Mesenchymal stem cell (in vitro differentiated cells and primary cell): ENCODE data around the gene NEK1.

Source experiments
- DNase-seq: peaks from one replicate; pipeline ENCODE4 v3.0.0-alpha.2; 2013
- H2AFZ ChIP-seq: one replicate; pipeline ENCODE4 v1.6.1; 2013; ENCODE audit warnings: low read depth, mild to moderate bottlenecking, control low read depth, inconsistent platforms, low read length, moderate library complexity
- H2AK5ac ChIP-seq: 2 replicates; pipeline ENCODE4 v1.6.1; 2013; ENCODE audit warnings: low read length, moderate library complexity, mild to moderate bottlenecking, inconsistent platforms; ENCODE audit not compliant: severe bottlenecking
- H2BK120ac ChIP-seq: one replicate; pipeline ENCODE4 v1.6.1; 2013; ENCODE audit warnings: low read depth, mild to moderate bottlenecking, inconsistent platforms, low read length, moderate library complexity
- H2BK12ac ChIP-seq, 2 experiments: one replicate each; pipeline ENCODE4 v1.6.1; 2013; ENCODE audit warnings: inconsistent platforms in 2 of 2, low read length in 2 of 2, mild to moderate bottlenecking in 2 of 2, moderate library complexity in 2 of 2, control low read depth in 1 of 2
- H2BK15ac ChIP-seq: one replicate; pipeline ENCODE4 v1.6.1; 2013; ENCODE audit warnings: mild to moderate bottlenecking, low read depth, inconsistent platforms; ENCODE audit not compliant: poor library complexity, severe bottlenecking
- H2BK5ac ChIP-seq: 2 replicates; pipeline ENCODE4 v1.6.1; 2013; ENCODE audit warnings: low read depth, mild to moderate bottlenecking, low read length, control low read depth, inconsistent platforms; ENCODE audit not compliant: poor library complexity, severe bottlenecking
- H3K14ac ChIP-seq, 2 experiments: one replicate each; pipeline ENCODE4 v1.6.1; 2013; ENCODE audit warnings: inconsistent platforms in 2 of 2, low read length in 2 of 2, control low read depth in 1 of 2, mild to moderate bottlenecking in 1 of 2, moderate library complexity in 1 of 2
- H3K18ac ChIP-seq, 2 experiments: one replicate each; pipeline ENCODE4 v1.6.1; 2013; ENCODE audit warnings: inconsistent platforms in 2 of 2, low read length in 2 of 2, control low read depth in 1 of 2, low read depth in 1 of 2, mild to moderate bottlenecking in 1 of 2
- H3K23ac ChIP-seq, 2 experiments: one replicate each; pipeline ENCODE4 v1.6.1; 2013; ENCODE audit warnings: inconsistent platforms in 2 of 2, low read length in 2 of 2, mild to moderate bottlenecking in 2 of 2, moderate library complexity in 2 of 2, control low read depth in 1 of 2
- H3K27ac ChIP-seq: 2 replicates; pipeline ENCODE4 v1.5.1; 2013; ENCODE audit warnings: mild to moderate bottlenecking, moderate library complexity, low read length, control low read depth, inconsistent platforms; ENCODE audit not compliant: poor library complexity, severe bottlenecking
- H3K27me3 ChIP-seq, 2 experiments: 2 replicates each; pipeline versions ENCODE4 v1.6.1 to v1.7.0; 2013; ENCODE audit warnings: low read length in 2 of 2, mild to moderate bottlenecking in 2 of 2, moderate library complexity in 2 of 2, control low read depth in 1 of 2, inconsistent platforms in 1 of 2; ENCODE audit not compliant: control insufficient read depth in 1 of 2, insufficient read depth in 1 of 2
- H3K36me3 ChIP-seq, 2 experiments: 2 replicates each; pipeline versions ENCODE4 v1.6.1 to v1.7.0; 2013; ENCODE audit warnings: low read length in 2 of 2, control low read depth in 1 of 2, inconsistent platforms in 1 of 2, low read depth in 1 of 2, mild to moderate bottlenecking in 1 of 2; ENCODE audit not compliant: insufficient read depth in 2 of 2, control insufficient read depth in 1 of 2
- H3K4ac ChIP-seq, 2 experiments: one replicate each; pipeline ENCODE4 v1.6.1; 2013; ENCODE audit warnings: inconsistent platforms in 2 of 2, low read length in 2 of 2, mild to moderate bottlenecking in 2 of 2, moderate library complexity in 2 of 2, control low read depth in 1 of 2, low read depth in 1 of 2
- H3K4me1 ChIP-seq: 2 replicates; pipeline ENCODE4 v1.6.1; 2013; ENCODE audit warnings: low read depth, low read length, control low read depth; ENCODE audit not compliant: control insufficient read depth, insufficient read depth
- H3K4me2 ChIP-seq: 2 replicates; pipeline ENCODE4 v1.6.1; 2013; ENCODE audit warnings: low read length, mild to moderate bottlenecking, inconsistent platforms; ENCODE audit not compliant: poor library complexity, severe bottlenecking
- H3K4me3 ChIP-seq, 2 experiments: 2 replicates each; pipeline versions ENCODE4 v1.5.1 to v1.7.0; 2013; ENCODE audit warnings: low read length in 2 of 2, mild to moderate bottlenecking in 2 of 2, control low read depth in 1 of 2, low read depth in 1 of 2; ENCODE audit not compliant: insufficient read depth in 1 of 2
- H3K79me1 ChIP-seq: replicated peaks from 2 replicates; pipeline ENCODE4 v1.6.1; 2013; ENCODE audit warnings: mild to moderate bottlenecking, control low read depth, low read length, inconsistent platforms; ENCODE audit not compliant: poor library complexity, severe bottlenecking
- H3K9ac ChIP-seq: 2 replicates; pipeline ENCODE4 v1.7.0; 2013; ENCODE audit warnings: mild to moderate bottlenecking, low read length, moderate library complexity
- H3K9me3 ChIP-seq: 2 replicates; pipeline ENCODE4 v1.7.0; 2013; ENCODE audit warnings: mild to moderate bottlenecking, low read length; ENCODE audit not compliant: control insufficient read depth
- H4K8ac ChIP-seq: one replicate; pipeline ENCODE4 v1.6.1; 2013; ENCODE audit warnings: inconsistent platforms, mild to moderate bottlenecking, low read length, moderate library complexity
- H4K91ac ChIP-seq: one replicate; pipeline ENCODE4 v1.6.1; 2013; ENCODE audit warnings: mild to moderate bottlenecking, low read length, inconsistent platforms
- WGBS: methylation state at CpG from one replicate; pipeline ENCODE4 v1.1.7; 2013; ENCODE audit warnings: mixed read lengths; 5-methylcytosine and 5-hydroxymethylcytosine counted together

NEK1 gene

GRCh38 chr4:169594560-169595195 is 17.7 kb downstream of the NEK1 start:
- Histone ChIP-seq H3K27ac (no peak overlapping the region), H2AFZ (no peak overlapping the region), H3K79me1 (no peaks in the 10 kb centered on the region), H3K9ac (no peak overlapping the region), H3K27me3 (no peaks in the 10 kb centered on the region), H2AK5ac (no peak overlapping the region), H3K36me3 (peaks cover 8 to 40% of the 10 kb centered on the region in 2 experiments), H3K14ac (no peak overlapping the region), H2BK5ac (no peak overlapping the region), H2BK15ac (no peak overlapping the region), H2BK12ac (no peak overlapping the region), H3K4me1 (no peaks in the 10 kb centered on the region), H3K18ac (no peak overlapping the region), H3K23ac (no peak overlapping the region), H3K4me3 (no peak overlapping the region), H3K9me3 (no peaks in the 10 kb centered on the region), H4K8ac (no peak overlapping the region), H4K91ac (no peak overlapping the region), H3K4me2 (no peak overlapping the region), H3K4ac (no peak overlapping the region), H2BK120ac (no peak overlapping the region)
- no peak for DNase-seq

DNA sequence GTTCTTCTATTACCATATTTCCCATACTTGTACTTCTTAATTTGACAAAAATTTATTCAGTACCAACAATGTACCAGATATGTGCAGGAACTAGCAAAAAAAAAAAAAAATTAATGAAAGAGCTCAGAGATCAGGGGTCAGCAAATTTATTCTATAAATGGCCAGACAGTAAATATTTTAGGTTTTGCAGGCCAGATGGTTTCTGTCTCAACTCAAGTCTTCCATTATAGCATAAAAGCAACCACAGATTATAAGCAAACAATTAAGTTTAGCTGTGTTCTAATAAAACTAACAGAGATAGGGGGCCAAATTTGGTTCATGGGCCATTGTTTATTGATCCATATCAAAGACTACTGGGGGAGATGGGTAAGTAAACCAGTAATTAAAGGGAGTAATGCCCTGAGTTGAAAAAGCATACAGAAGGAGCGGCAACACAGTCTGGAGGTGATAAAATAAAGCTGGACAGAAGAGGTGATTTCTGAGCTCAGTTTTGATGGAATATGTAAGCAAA is 19.3 kb downstream of the NEK1 start:
- no peaks in the 10 kb centered on the region for H3K9me3 ChIP-seq
- WGBS: 100% methylated on average over 1 of the region's 1 CpG

DNA sequence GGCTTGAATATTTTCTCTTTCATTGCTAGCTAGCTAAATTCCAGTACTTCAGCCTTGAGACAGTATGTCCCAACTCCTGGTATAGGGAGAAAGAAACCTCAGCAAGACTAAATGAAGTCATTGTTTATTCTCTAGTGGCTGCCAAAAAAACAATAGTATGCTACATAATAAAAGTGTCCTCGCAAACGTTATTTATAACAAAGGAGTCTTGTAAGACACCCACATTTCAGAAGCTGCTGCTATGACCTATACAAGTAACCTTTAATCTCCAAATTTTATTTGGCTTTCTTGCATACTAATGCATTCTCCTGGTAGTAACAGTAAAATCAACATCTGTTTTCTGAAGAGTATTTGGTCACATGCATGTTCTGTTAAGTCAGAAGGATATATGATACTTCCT is 28.8 kb downstream of the NEK1 start:
- H3K27ac ChIP-seq: no peak overlapping the region
- H3K4ac ChIP-seq: no peak overlapping the region
- H3K23ac ChIP-seq: no peak overlapping the region
- H3K14ac ChIP-seq: no peak overlapping the region
- no CpG with 5 or more reads among the region's 2 CpGs for WGBS
- H2BK120ac ChIP-seq: no peak overlapping the region
- no peak overlapping the region for H3K4me3 ChIP-seq
- DNase-seq: peak; percentile 49
- H3K4me1 ChIP-seq: no peaks in the 10 kb centered on the region
- no peaks in the 10 kb centered on the region for H3K27me3 ChIP-seq
- H2BK12ac ChIP-seq: no peak overlapping the region
- H3K18ac ChIP-seq: no peak overlapping the region
- no peaks in the 10 kb centered on the region for H3K9me3 ChIP-seq
- no peak overlapping the region for H4K8ac ChIP-seq
- peaks cover 3 to 43% of the 10 kb centered on the region in 2 experiments for H3K36me3 ChIP-seq
- no peak overlapping the region for H2BK5ac ChIP-seq
- no peak overlapping the region for H3K9ac ChIP-seq
- H4K91ac ChIP-seq: no peak overlapping the region
- H3K4me2 ChIP-seq: no peak overlapping the region
- H2AFZ ChIP-seq: no peak overlapping the region
- H3K79me1 ChIP-seq: no peaks in the 10 kb centered on the region
- no peak overlapping the region for H2AK5ac ChIP-seq
- H2BK15ac ChIP-seq: no peak overlapping the region

More for the DNA sequence above, 19.3 kb downstream of the NEK1 start:
- Histone ChIP-seq H4K91ac (no peak overlapping the region), H3K4me1 (no peaks in the 10 kb centered on the region), H3K36me3 (peaks cover 8 to 46% of the 10 kb centered on the region in 2 experiments), H2AK5ac (no peak overlapping the region), H3K4me2 (no peak overlapping the region), H3K23ac (no peak overlapping the region), H3K9ac (no peak overlapping the region), H4K8ac (no peak overlapping the region), H3K79me1 (no peaks in the 10 kb centered on the region), H2BK15ac (no peak overlapping the region), H3K27ac (no peak overlapping the region), H3K18ac (no peak overlapping the region), H2AFZ (no peak overlapping the region), H3K27me3 (no peaks in the 10 kb centered on the region), H3K4me3 (no peak overlapping the region), H3K14ac (no peak overlapping the region), H2BK120ac (no peak overlapping the region), H3K4ac (no peak overlapping the region), H2BK5ac (no peak overlapping the region), H2BK12ac (no peak overlapping the region)
- no peak for DNase-seq

DNA sequence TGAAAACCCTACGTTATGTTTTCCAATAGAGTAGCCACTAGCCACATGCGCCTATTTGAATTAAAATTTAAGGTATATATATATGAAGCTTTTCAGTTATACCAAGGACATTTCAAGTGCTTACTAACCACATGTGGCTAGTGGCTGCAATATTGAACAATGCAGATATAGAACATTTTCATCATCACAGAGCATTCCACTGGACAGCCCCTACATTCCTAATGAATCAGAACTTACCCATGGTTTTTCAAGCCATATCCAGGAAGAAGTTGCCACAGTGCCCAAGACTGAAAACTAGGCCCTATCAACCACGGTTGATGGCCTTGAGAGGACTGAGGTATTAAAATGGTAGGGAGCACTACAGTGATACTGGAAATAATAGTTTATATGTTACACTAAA is 29.7 kb downstream of the NEK1 start:
- H3K4me1 ChIP-seq: no peaks in the 10 kb centered on the region
- H2AK5ac ChIP-seq: no peak overlapping the region
- peak; percentile 16 for DNase-seq
- H2AFZ ChIP-seq: no peak overlapping the region
- H2BK15ac ChIP-seq: no peak overlapping the region
- H4K91ac ChIP-seq: no peak overlapping the region
- no peak overlapping the region for H3K23ac ChIP-seq
- H3K18ac ChIP-seq: no peak overlapping the region
- H2BK12ac ChIP-seq: no peak overlapping the region
- H2BK5ac ChIP-seq: no peak overlapping the region
- peaks cover 3 to 35% of the 10 kb centered on the region in 2 experiments for H3K36me3 ChIP-seq
- H3K27ac ChIP-seq: no peak overlapping the region
- H3K79me1 ChIP-seq: no peaks in the 10 kb centered on the region
- no peaks in the 10 kb centered on the region for H3K27me3 ChIP-seq
- no peak overlapping the region for H3K4ac ChIP-seq
- no peak overlapping the region for H2BK120ac ChIP-seq
- H3K9ac ChIP-seq: no peak overlapping the region
- no peak overlapping the region for H4K8ac ChIP-seq
- 100% methylated on average over 1 of the region's 3 CpGs for WGBS
- H3K4me2 ChIP-seq: no peak overlapping the region
- no peak overlapping the region for H3K4me3 ChIP-seq
- no peaks in the 10 kb centered on the region for H3K9me3 ChIP-seq
- no peak overlapping the region for H3K14ac ChIP-seq
